GM12865 (cell line): ENCODE results near the gene KBTBD12.
"Not testable (repeated sequence)": the region's sequence is repeated elsewhere in the genome, so short reads cannot be mapped to it uniquely, and the experiment has no call there.

Experiments used
- DNase-seq: peaks from one replicate; pipeline ENCODE4 v3.0.0; 2010; ENCODE audit warnings: low read depth
- H3K4me3 ChIP-seq: 2 replicates; pipeline ENCODE4 v1.5.1; 2011; ENCODE audit warnings: mild to moderate bottlenecking, low read depth, low read length, control low read depth
- CTCF ChIP-seq: IDR thresholded peaks from 2 replicates; pipeline ENCODE4 v1.5.1; 2011; ENCODE audit warnings: low read length, control low read depth, low read depth, inconsistent platforms; ENCODE audit not compliant: insufficient read depth; ENCODE audit errors: missing control alignments

KBTBD12 gene

GRCh38 chr3:127903611-127904375, 11.2 kb upstream of the KBTBD12 start:
- DNase-seq: no peak
- TF ChIP-seq CTCF: no peak
- H3K4me3 ChIP-seq: no peak overlapping the region

GRCh38 chr3:127905556-127905955, 9.5 kb upstream of the KBTBD12 start:
- no peak for TF ChIP-seq CTCF
- DNase-seq: no peak
- H3K4me3 ChIP-seq: no peak overlapping the region

DNA sequence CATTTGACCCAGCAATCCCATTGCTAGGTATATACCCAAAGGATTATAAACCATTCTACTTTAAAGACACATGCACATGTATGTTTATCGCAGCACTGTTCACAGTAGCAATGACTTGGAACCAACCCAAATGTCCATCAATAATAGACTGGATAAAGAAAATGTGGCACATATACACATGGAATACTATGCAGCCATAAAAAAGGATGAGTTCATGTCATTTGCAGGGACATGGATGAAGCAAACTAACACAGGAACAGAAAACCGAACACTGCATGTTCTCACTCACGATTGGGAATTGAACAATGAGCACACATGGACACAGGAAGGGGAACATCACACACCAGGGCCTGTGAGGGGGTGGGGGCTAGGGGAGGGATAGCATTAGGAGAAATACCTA, 8.4 kb upstream of the KBTBD12 start:
- not testable (repeated sequence) for H3K4me3 ChIP-seq, DNase-seq

GRCh38 chr3:127908202-127908601, 6.8 kb upstream of the KBTBD12 start:
- H3K4me3 ChIP-seq: no peak overlapping the region
- DNase-seq: no peak
- TF ChIP-seq CTCF: no peak

DNA sequence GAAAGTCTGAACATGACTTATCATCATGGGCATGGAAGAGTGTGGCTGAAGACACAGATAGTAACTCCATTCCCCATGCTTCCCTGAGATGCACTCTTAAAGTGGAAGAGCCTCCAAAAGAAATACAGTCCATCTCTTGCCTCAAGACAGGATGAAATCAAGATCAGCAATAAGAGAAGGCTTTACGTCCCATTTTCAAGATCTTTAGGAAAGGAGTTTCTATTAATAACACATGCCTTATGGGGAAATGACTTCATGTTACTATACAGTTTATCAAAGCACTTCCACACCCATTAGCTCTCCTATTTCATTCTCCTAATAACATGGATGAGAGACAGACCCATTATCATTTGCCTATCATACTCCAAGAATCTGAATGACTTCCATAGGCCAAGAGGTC, 6.1 kb upstream of the KBTBD12 start:
- H3K4me3 ChIP-seq: no peak overlapping the region
- DNase-seq: no peak
- no peak for TF ChIP-seq CTCF

GRCh38 chr3:127909646-127910045, 5.4 kb upstream of the KBTBD12 start:
- DNase-seq: no peak
- TF ChIP-seq CTCF: no peak
- H3K4me3 ChIP-seq: no peak overlapping the region

- no peak overlapping the region for H3K4me3 ChIP-seq
- no peak for DNase-seq
- no peak for TF ChIP-seq CTCF
Observed at GRCh38 chr3:127911421-127911931, 3.6 kb upstream of the KBTBD12 start.

DNA sequence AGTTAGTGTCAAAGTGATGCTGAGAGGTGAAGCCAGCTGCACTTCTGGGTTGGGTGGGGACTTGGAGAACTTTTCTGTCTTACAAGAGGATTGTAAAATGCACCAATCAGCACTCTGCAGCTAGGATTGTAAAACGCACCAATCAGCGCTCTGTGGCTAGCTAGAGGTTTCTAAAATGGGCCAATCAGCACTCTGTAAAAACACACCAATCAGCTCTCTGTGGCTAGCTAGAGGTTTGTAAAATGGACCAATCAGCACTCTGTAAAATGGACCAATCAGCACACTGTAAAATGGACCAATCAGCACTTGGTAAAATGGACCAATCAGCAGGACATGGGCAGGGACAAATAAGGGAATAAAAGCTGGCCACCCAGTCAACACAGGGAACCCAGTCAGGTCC, 1.2 kb upstream of the KBTBD12 start:
- DNase-seq, H3K4me3 ChIP-seq: not testable (repeated sequence)
